ENCODE data around the gene PALD1. TPM values are rescaled to one million over a fixed set of nuclear protein-coding genes. Genes with fewer than 3 reads are reported as not detected.

The PALD1 gene
- total RNA-seq, 1 experiment from 2014 or later = 33.1 TPM

GRCh38 chr10:70544431-70545340 lies 66.1 kb downstream of the PALD1 start:
- Histone ChIP-seq H3K4me1 (ENCODE audit: control insufficient read depth in 1 of 2, insufficient read depth in 2 of 2, low read length in 2 of 2) (peaks cover 0 to 5% of the 10 kb centered on the region in 2 experiments; a peak in 2 of 4 replicates), H3K4me2 (ENCODE audit: low read length) (no peak overlapping the region), H3K9ac (ENCODE audit: low read length) (no peak overlapping the region), H3K4me3 (replicated peaks in 1 of 2; ENCODE audit: low read depth in 1 of 2, low read length in 2 of 2) (no peak overlapping the region), H3K9me2 (ENCODE audit: insufficient read depth) (no peaks in the 10 kb centered on the region), H3K9me3 (ENCODE audit: control insufficient read depth in 1 of 2, insufficient read depth in 1 of 2, low read depth in 1 of 2, low read length in 2 of 2) (no peaks in the 10 kb centered on the region), H4K20me1 (ENCODE audit: insufficient read depth) (no peaks in the 10 kb centered on the region), H3K36me3 (ENCODE audit: control insufficient read depth in 1 of 2, insufficient read depth in 2 of 2, low read length in 2 of 2) (peaks cover 10 to 41% of the 10 kb centered on the region in 2 experiments; a peak in 3 of 4 replicates), H3K27ac (ENCODE audit: low read depth, low read length) (no peak overlapping the region), H3K27me3 (ENCODE audit: insufficient read depth, low read length) (no peaks in the 10 kb centered on the region), H3K79me2 (ENCODE audit: insufficient read depth, low read length) (no peaks in the 10 kb centered on the region), H2AFZ (ENCODE audit: low read depth, low read length, poor library complexity, severe bottlenecking) (no peak overlapping the region)
- no TSS peak for BruUV-seq (replicated peaks)
- DNase-seq (ENCODE audit: low read depth, low spot score) (no peak), ATAC-seq (no peak)
- RAD21 ChIA-PET (ENCODE audit: low non-redundant PET in 1 of 2, low total read pairs in 2 of 2, uncharacterized antibody in 2 of 2, unreplicated experiment in 2 of 2) = no interaction called here
- intact Hi-C loops (cut with micrococcal nuclease) = no loop called here
- TF ChIP-seq SP1 (IDR thresholded peaks at IDR 0.05; ENCODE audit: low read depth) = no peak
- no peak for TF ChIP-seq CEBPB (IDR thresholded peaks at IDR 0.05; ENCODE audit: low read depth)
- no peak for TF ChIP-seq ZFX (IDR thresholded peaks at IDR 0.05)
- TF ChIP-seq YY1 (IDR thresholded peaks at IDR 0.05; ENCODE audit: extremely low read depth, insufficient replicate concordance, low read depth, low read length) = no peak
- POLR2A ChIA-PET = no interaction called here
- CTCF ChIA-PET = no interaction called here

- Histone ChIP-seq H3K27me3 (ENCODE audit: insufficient read depth, low read length) (no peaks in the 10 kb centered on the region), H3K9me3 (ENCODE audit: control insufficient read depth in 1 of 2, insufficient read depth in 1 of 2, low read depth in 1 of 2, low read length in 2 of 2) (no peaks in the 10 kb centered on the region), H3K4me3 (replicated peaks in 1 of 2; ENCODE audit: low read depth in 1 of 2, low read length in 2 of 2) (no peak overlapping the region), H3K9ac (ENCODE audit: low read length) (no peak overlapping the region), H4K20me1 (ENCODE audit: insufficient read depth) (no peaks in the 10 kb centered on the region), H3K27ac (ENCODE audit: low read depth, low read length) (no peak overlapping the region), H2AFZ (ENCODE audit: low read depth, low read length, poor library complexity, severe bottlenecking) (no peak overlapping the region), H3K4me1 (ENCODE audit: control insufficient read depth in 1 of 2, insufficient read depth in 2 of 2, low read length in 2 of 2) (peaks cover 4 to 19% of the 10 kb centered on the region in 2 experiments; a peak in 3 of 4 replicates), H3K9me2 (ENCODE audit: insufficient read depth) (no peaks in the 10 kb centered on the region), H3K36me3 (ENCODE audit: control insufficient read depth in 1 of 2, insufficient read depth in 2 of 2, low read length in 2 of 2) (peaks cover 7 to 35% of the 10 kb centered on the region in 2 experiments; a peak in 3 of 4 replicates), H3K79me2 (ENCODE audit: insufficient read depth, low read length) (no peaks in the 10 kb centered on the region), H3K4me2 (ENCODE audit: low read length) (no peak overlapping the region)
- BruUV-seq (replicated peaks) = no TSS peak
- DNase-seq (ENCODE audit: low read depth, low spot score) (no peak), ATAC-seq (no peak)
- intact Hi-C loops (cut with micrococcal nuclease) = no loop called here
- POLR2A ChIA-PET = no interaction called here
- RAD21 ChIA-PET (ENCODE audit: low non-redundant PET in 1 of 2, low total read pairs in 2 of 2, uncharacterized antibody in 2 of 2, unreplicated experiment in 2 of 2) = interaction anchor here in 1 of 2 experiments (0.6 kb wide), 1 partner anchor 26 kb away, joined by 5 read pairs; no protein-coding TSS in a partner anchor
- CTCF ChIA-PET = no interaction called here
- no peak for TF ChIP-seq CTCF (IDR thresholded peaks at IDR 0.05 in 2 of 3, conservative IDR thresholded peaks at IDR 0.05 in 1 of 3; ENCODE audit: borderline replicate concordance in 1 of 3, insufficient read depth in 1 of 3, low read depth in 2 of 3, low read length in 2 of 3)
- TF ChIP-seq ELF1 (IDR thresholded peaks at IDR 0.05; ENCODE audit: borderline replicate concordance, low read depth) = no peak
- TF ChIP-seq SIN3A (IDR thresholded peaks at IDR 0.05; ENCODE audit: low read depth) = no peak
- no peak for TF ChIP-seq EZH2 (IDR thresholded peaks at IDR 0.05)
- TF ChIP-seq RAD21 (IDR thresholded peaks at IDR 0.05; ENCODE audit: low read depth) = no peak
- no peak for TF ChIP-seq REST (IDR thresholded peaks at IDR 0.05; ENCODE audit: low read depth)
- no peak for TF ChIP-seq POLR2AphosphoS5 (IDR thresholded peaks at IDR 0.05; ENCODE audit: low read depth, low read length)
- TF ChIP-seq CEBPB (IDR thresholded peaks at IDR 0.05; ENCODE audit: low read depth) = no peak
- TF ChIP-seq FOSL1 (IDR thresholded peaks at IDR 0.05; ENCODE audit: low read depth) = no peak
- TF ChIP-seq EZH2phosphoT487 (IDR thresholded peaks at IDR 0.05; ENCODE audit: borderline replicate concordance) = no peak
- no peak for TF ChIP-seq JUND (IDR thresholded peaks at IDR 0.05)
- no peak for TF ChIP-seq TCF7L2 (IDR thresholded peaks at IDR 0.05; ENCODE audit: borderline replicate concordance, extremely low read depth, insufficient read depth, insufficient read length)
Observed at GRCh38 chr10:70546584-70546983, 68.0 kb downstream of the PALD1 start.

All from HCT116 (cell line).